WTC11 (cell line): ENCODE measurements around the gene WDFY4. TPM values are rescaled to one million over a fixed set of nuclear protein-coding genes. Genes with fewer than 3 reads are reported as not detected.
A peak's percentile ranks its signal among the peaks of the same experiment; 100 is the strongest.

ENCODE experiments used
- ATAC-seq: fragments of 200-7000 bp; cut with Tn5 transposase; 2 replicates; pipeline ENCODE4 v1.10.0; 2021; ENCODE audit warnings: mild to moderate bottlenecking, moderate library complexity
- CTCF ChIA-PET: fragments of 300-600 bp; sonication (Branson Sonifier 250); formaldehyde crosslinking; loops from one replicate; lab custom pipeline; 2021; ENCODE audit warnings: antibody characterized with exemption; lab: Charles Lee
- POLR2A ChIA-PET: fragments of 350-600 bp; sonication (Branson Sonifier 250); formaldehyde crosslinking; loops from one replicate; lab custom pipeline; 2021; ENCODE audit warnings: antibody characterized with exemption; lab: Charles Lee
- DNase-seq: peaks from one replicate; pipeline ENCODE4 v3.0.0; 2021; ENCODE audit warnings: low spot score
- H3K27ac Mint-ChIP-seq: 2 replicates; pipeline ENCODE4 v1.8.0; 2021; ENCODE audit warnings: mixed read lengths
- H3K27me3 Mint-ChIP-seq: 2 replicates; pipeline ENCODE4 v1.8.0; 2021; ENCODE audit warnings: low read depth, mild to moderate bottlenecking, moderate library complexity, mixed read lengths
- H3K36me3 Mint-ChIP-seq: 2 replicates; pipeline ENCODE4 v1.8.0; 2021; ENCODE audit warnings: mixed read lengths
- H3K4me1 Mint-ChIP-seq: 2 replicates; pipeline ENCODE4 v1.8.0; 2022; ENCODE audit warnings: mixed read lengths
- H3K4me3 Mint-ChIP-seq: 2 replicates; pipeline ENCODE4 v1.8.0; 2021; ENCODE audit warnings: mild to moderate bottlenecking, moderate library complexity, mixed read lengths
- H3K9me3 Mint-ChIP-seq: 2 replicates; pipeline ENCODE4 v1.8.0; 2021; ENCODE audit warnings: mixed read lengths
- ATF6 ChIP-seq: sonication (generic); formaldehyde crosslinking; IDR thresholded peaks from 2 replicates; pipeline ENCODE4 v1.8.1; 2023; ENCODE audit warnings: mild to moderate bottlenecking, missing genetic modification reagents
- CTCF ChIP-seq: fragments of 200-600 bp; IDR thresholded peaks from 2 replicates; pipeline ENCODE4 v1.8.0; 2022; ENCODE audit warnings: antibody characterized with exemption
- E2F4 ChIP-seq: sonication (generic); formaldehyde crosslinking; IDR thresholded peaks from 2 replicates; pipeline ENCODE4 v1.8.1; 2022; ENCODE audit warnings: low read depth, mild to moderate bottlenecking, moderate library complexity, missing genetic modification reagents, borderline replicate concordance
- ESRRA ChIP-seq: sonication (generic); formaldehyde crosslinking; IDR thresholded peaks from 2 replicates; pipeline ENCODE4 v1.8.1; 2022; ENCODE audit warnings: mild to moderate bottlenecking, missing genetic modification reagents, borderline replicate concordance
- ETV6 ChIP-seq: sonication (generic); formaldehyde crosslinking; IDR thresholded peaks from 2 replicates; pipeline ENCODE4 v1.8.1; 2022; ENCODE audit warnings: mild to moderate bottlenecking, missing genetic modification reagents
- FOXP4 ChIP-seq: sonication (generic); formaldehyde crosslinking; IDR thresholded peaks from 2 replicates; pipeline ENCODE4 v1.8.0; 2022; ENCODE audit warnings: mild to moderate bottlenecking, missing genetic modification reagents
- KAT7 ChIP-seq: sonication (generic); formaldehyde crosslinking; IDR thresholded peaks from 2 replicates; pipeline ENCODE4 v1.8.1; 2023; ENCODE audit warnings: missing genetic modification reagents, mild to moderate bottlenecking, borderline replicate concordance
- MAX ChIP-seq: sonication (generic); formaldehyde crosslinking; IDR thresholded peaks from 2 replicates; pipeline ENCODE4 v1.8.0; 2022; ENCODE audit warnings: mild to moderate bottlenecking, missing genetic modification reagents
- MYBL2 ChIP-seq: sonication (generic); formaldehyde crosslinking; IDR thresholded peaks from 2 replicates; pipeline ENCODE4 v1.8.1; 2023; ENCODE audit warnings: mild to moderate bottlenecking, moderate library complexity, missing genetic modification reagents
- NFE2L1 ChIP-seq: sonication (generic); formaldehyde crosslinking; IDR thresholded peaks from 2 replicates; pipeline ENCODE4 v1.8.1; 2023; ENCODE audit warnings: missing genetic modification reagents
- RORB ChIP-seq: fragments of 250-450 bp; sonication (Bioruptor Pico); IDR thresholded peaks from 2 replicates; pipeline ENCODE4 v1.9.0; 2021; ENCODE audit warnings: mild to moderate bottlenecking
- STAT6 ChIP-seq: sonication (generic); formaldehyde crosslinking; conservative IDR thresholded peaks from 2 replicates; pipeline ENCODE4 v1.8.1; 2023; ENCODE audit warnings: mild to moderate bottlenecking, low read depth, missing genetic modification reagents, moderate library complexity
- TEAD1 ChIP-seq: sonication (generic); formaldehyde crosslinking; IDR thresholded peaks from 2 replicates; pipeline ENCODE4 v1.8.0; 2022; ENCODE audit warnings: mild to moderate bottlenecking, missing genetic modification reagents
- TEAD4 ChIP-seq: sonication (generic); formaldehyde crosslinking; IDR thresholded peaks from 2 replicates; pipeline ENCODE4 v1.8.0; 2022; ENCODE audit warnings: mild to moderate bottlenecking, missing genetic modification reagents
- ZNF219 ChIP-seq: sonication (generic); formaldehyde crosslinking; IDR thresholded peaks from 2 replicates; pipeline ENCODE4 v1.8.0; 2023; ENCODE audit warnings: missing genetic modification reagents, mild to moderate bottlenecking, borderline replicate concordance
- ZNF232 ChIP-seq: sonication (generic); formaldehyde crosslinking; IDR thresholded peaks from 2 replicates; pipeline ENCODE4 v1.8.0; 2022; ENCODE audit warnings: mild to moderate bottlenecking, missing genetic modification reagents
- ZNF263 ChIP-seq: sonication (generic); formaldehyde crosslinking; IDR thresholded peaks from 2 replicates; pipeline ENCODE4 v1.8.1; 2022; ENCODE audit warnings: low read depth, mild to moderate bottlenecking, moderate library complexity, missing genetic modification reagents
- ZNF396 ChIP-seq: fragments of 250-450 bp; sonication (Bioruptor Pico); IDR thresholded peaks from 2 replicates; pipeline ENCODE4 v1.8.0; 2021; ENCODE audit warnings: mild to moderate bottlenecking, moderate library complexity, borderline replicate concordance
- ZNF423 ChIP-seq: fragments of 250-450 bp; sonication (Bioruptor Pico); IDR thresholded peaks from 2 replicates; pipeline ENCODE4 v2.1.2; 2022; ENCODE audit warnings: mild to moderate bottlenecking, moderate library complexity
- total RNA-seq: library from RNA; stranded (reverse); gene quantifications from 3 replicates; pipeline ENCODE4 v1.2.3, GENCODE V29; 2021
- TF ChIP-seq, protein P1 (sequence below): sonication (generic); formaldehyde crosslinking; IDR thresholded peaks from 2 replicates; pipeline ENCODE4 v1.8.0; 2022; ENCODE audit warnings: mild to moderate bottlenecking, missing genetic modification reagents
- TF ChIP-seq, protein P2 (sequence below): fragments of 250-450 bp; sonication (Bioruptor Pico); conservative IDR thresholded peaks from 2 replicates; pipeline ENCODE4 v1.9.0; 2021; ENCODE audit warnings: mild to moderate bottlenecking

WDFY4 gene
- total RNA-seq, 1 experiment from 2014 or later, result 0.13 TPM

DNA sequence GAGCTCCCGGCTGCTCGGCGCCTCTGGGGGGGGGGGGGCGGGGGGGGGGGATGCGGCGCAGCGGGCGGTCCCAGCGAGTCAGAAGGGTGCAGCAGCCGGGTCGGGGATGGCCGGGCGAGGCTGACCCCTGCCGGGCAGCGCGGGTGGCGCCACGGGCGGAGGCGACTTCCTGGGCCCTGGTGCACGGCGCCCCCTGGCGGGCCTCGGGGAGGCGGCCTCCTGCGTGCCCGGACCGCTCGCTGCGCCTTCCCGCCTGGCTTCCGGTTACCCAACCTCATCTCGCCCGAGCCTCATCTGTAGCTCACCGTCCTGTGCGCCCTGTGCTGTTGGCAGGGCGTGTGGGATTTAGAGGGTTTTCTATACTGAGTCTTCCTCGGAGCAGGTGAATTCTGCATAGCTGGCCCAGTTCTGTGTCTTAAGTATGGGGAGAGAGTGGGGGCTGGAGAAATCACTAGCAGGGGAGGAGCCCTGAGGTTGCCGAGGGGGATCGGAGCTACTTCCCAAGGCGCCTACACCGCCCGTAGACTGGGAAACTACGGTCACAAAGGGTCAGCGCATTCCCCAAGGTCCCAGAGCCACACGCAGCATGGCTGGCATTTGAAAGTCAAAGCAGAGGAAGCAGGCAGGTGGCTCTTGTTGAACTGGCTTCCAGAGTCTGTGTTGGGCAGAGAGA lies 28.3 kb upstream of the WDFY4 start (continued):
- no peak for TF ChIP-seq ZNF232
- TF ChIP-seq MAX (CRISPR knock-in tag), result peak; percentile 48
- peak; percentile 93 for TF ChIP-seq ZNF423 (CRISPR knock-in tag)
- TF ChIP-seq TEAD1, result no peak
- TF ChIP-seq CTCF, result peak; percentile 90
- TF ChIP-seq, protein P1, sequence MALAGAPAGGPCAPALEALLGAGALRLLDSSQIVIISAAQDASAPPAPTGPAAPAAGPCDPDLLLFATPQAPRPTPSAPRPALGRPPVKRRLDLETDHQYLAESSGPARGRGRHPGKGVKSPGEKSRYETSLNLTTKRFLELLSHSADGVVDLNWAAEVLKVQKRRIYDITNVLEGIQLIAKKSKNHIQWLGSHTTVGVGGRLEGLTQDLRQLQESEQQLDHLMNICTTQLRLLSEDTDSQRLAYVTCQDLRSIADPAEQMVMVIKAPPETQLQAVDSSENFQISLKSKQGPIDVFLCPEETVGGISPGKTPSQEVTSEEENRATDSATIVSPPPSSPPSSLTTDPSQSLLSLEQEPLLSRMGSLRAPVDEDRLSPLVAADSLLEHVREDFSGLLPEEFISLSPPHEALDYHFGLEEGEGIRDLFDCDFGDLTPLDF (CRISPR knock-in tag), result no peak
- peak; percentile 75; the same call in 1 of the 2 replicates for TF ChIP-seq ETV6 (CRISPR knock-in tag)
- TF ChIP-seq ESRRA (CRISPR knock-in tag), result peak; percentile 56; the same call in 1 of the 2 replicates
- no peak for TF ChIP-seq KAT7 (CRISPR knock-in tag)
- TF ChIP-seq, protein P2, sequence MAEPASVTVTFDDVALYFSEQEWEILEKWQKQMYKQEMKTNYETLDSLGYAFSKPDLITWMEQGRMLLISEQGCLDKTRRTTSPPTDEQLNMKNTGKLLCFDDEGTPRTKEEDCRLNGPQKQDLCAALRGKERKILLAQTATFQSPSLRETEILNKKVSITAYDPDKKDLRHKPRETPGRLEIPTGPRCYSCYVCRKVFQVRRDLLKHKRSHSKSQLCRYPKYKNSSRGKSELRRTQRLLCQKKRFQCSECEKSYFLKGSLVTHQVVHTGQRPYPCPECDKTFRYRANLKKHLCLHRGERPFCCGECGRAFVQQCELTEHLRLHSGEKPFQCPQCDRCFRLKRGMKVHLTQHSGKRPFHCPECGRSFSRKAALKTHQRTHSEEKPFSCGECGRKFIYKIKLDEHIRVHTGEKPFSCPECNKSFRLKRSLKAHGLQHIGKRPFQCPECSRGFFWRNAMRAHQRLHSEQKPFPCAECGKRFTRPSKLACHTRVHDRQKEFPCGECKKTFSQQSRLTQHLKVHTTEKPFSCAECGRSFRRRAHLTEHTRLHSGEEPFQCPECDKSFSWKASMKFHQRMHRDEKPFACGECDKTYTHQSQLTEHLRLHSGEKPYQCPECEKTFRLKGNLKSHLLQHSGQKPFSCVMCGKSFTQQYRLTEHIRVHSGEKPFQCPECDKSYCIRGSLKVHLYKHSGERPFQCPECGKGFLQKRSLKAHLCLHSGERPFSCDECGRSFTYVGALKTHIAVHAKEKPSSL, result no peak
- no peak for TF ChIP-seq ATF6 (CRISPR knock-in tag)
- no peak for TF ChIP-seq E2F4
- TF ChIP-seq FOXP4 (CRISPR knock-in tag), result no peak
- no peak for TF ChIP-seq MYBL2
- TF ChIP-seq NFE2L1 (CRISPR knock-in tag), result no peak

DNA sequence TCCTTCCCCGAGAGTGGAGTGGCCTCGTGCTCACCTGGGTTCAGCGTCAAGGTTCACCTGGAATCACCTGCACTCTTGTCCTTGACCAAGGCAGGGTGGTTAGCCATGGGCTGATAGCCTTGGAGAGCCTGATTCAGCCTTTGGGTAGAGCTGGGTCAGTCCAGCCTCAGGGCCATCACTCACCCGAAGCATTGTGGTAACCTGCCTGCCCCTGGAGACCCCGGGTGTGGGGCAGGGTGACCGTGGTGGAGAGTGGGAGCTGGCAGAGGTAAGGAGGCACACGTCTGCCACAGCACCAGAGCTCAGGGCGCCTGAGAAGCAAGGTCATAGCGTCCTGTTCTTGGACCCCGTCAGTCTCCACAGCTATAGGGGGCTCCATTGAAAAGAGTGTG lies 27.8 kb upstream of the WDFY4 start:
- ChIA-PET POLR2A (interaction anchor here (0.7 kb wide), 1 partner anchor 21 kb away, joined by 3 read pairs; no protein-coding TSS in a partner anchor), CTCF (interaction anchor here (0.5 to 5.9 kb wide), 91 partner anchors 8 to 882 kb away, joined by 3 to 268 read pairs (median 5); partner anchors contain the start of genes ARHGAP22, ERCC6 and VSTM4)
- H3K27me3 Mint-ChIP-seq, result peaks cover 30% of the 10 kb centered on the region
- H3K36me3 Mint-ChIP-seq, result no peaks in the 10 kb centered on the region
- no peaks in the 10 kb centered on the region for H3K9me3 Mint-ChIP-seq
- H3K27ac Mint-ChIP-seq, result no peak overlapping the region
- ATAC-seq, result no peak
- H3K4me3 Mint-ChIP-seq, result peak overlapping the region; percentile 66
- peaks cover 20% of the 10 kb centered on the region for H3K4me1 Mint-ChIP-seq
- DNase-seq, result no peak
- TF ChIP-seq RORB (CRISPR knock-in tag), result no peak
- no peak for TF ChIP-seq ZNF219 (CRISPR knock-in tag)
- TF ChIP-seq NFE2L1 (CRISPR knock-in tag), result no peak
- no peak for TF ChIP-seq ZNF396
- TF ChIP-seq TEAD4 (CRISPR knock-in tag), result no peak
- no peak for TF ChIP-seq ZNF263 (CRISPR knock-in tag)
- TF ChIP-seq E2F4, result no peak
- no peak for TF ChIP-seq STAT6 (CRISPR knock-in tag)
